ENCODE results near the gene FBXO8.

- TF ChIP-seq CTCF (tag by site-specific recombination; IDR thresholded peaks at IDR 0.05) (no peak), ZNF510 (tag by site-specific recombination; IDR thresholded peaks at IDR 0.05; ENCODE audit: insufficient replicate concordance) (no peak)
Observed at GRCh38 chr4:174216799-174217272, 66.6 kb downstream of the FBXO8 start.

Measured in HEK293 (cell line).